GM23248 (cell line): Measurements from ENCODE around the gene CNIH3. TPM values are rescaled to one million over a fixed set of nuclear protein-coding genes. Genes with fewer than 3 reads are reported as not detected.

Experiments used
- DNase-seq: peaks from one replicate; pipeline ENCODE4 v3.0.0-alpha.2; 2015
- H2AFZ ChIP-seq: fragments of 200-600 bp; sonication (generic); 2 replicates; pipeline ENCODE4 v1.6.1; 2016; ENCODE audit warnings: antibody characterized with exemption
- H3F3A ChIP-seq: fragments of 200-600 bp; sonication (generic); 2 replicates; pipeline ENCODE4 v1.6.1; 2016; ENCODE audit warnings: mild to moderate bottlenecking, antibody characterized with exemption, mixed run types; ENCODE audit not compliant: insufficient read depth
- H3K27ac ChIP-seq: fragments of 200-600 bp; sonication (generic); 2 replicates; pipeline ENCODE4 v1.5.1; 2016; ENCODE audit warnings: mild to moderate bottlenecking
- H3K27me3 ChIP-seq: fragments of 200-600 bp; sonication (generic); replicated peaks from 2 replicates; pipeline ENCODE4 v1.6.1; 2016; ENCODE audit warnings: mild to moderate bottlenecking; ENCODE audit not compliant: insufficient read depth
- H3K36me3 ChIP-seq: fragments of 200-600 bp; sonication (generic); 2 replicates; pipeline ENCODE4 v1.6.1; 2016; ENCODE audit warnings: low read depth, mild to moderate bottlenecking
- H3K4me1 ChIP-seq: fragments of 200-600 bp; sonication (generic); 2 replicates; pipeline ENCODE4 v1.6.1; 2016; ENCODE audit warnings: mild to moderate bottlenecking; ENCODE audit not compliant: insufficient read depth
- H3K4me2 ChIP-seq: fragments of 200-600 bp; sonication (generic); one replicate; pipeline ENCODE4 v1.6.1; 2016; ENCODE audit warnings: mild to moderate bottlenecking; ENCODE audit not compliant: unreplicated experiment
- H3K4me3 ChIP-seq: fragments of 200-600 bp; sonication (generic); 2 replicates; pipeline ENCODE4 v1.5.1; 2016; ENCODE audit warnings: mild to moderate bottlenecking
- H3K79me2 ChIP-seq: fragments of 200-600 bp; sonication (generic); 2 replicates; pipeline ENCODE4 v1.6.1; 2016; ENCODE audit warnings: mild to moderate bottlenecking; ENCODE audit not compliant: insufficient read depth
- H3K9ac ChIP-seq: fragments of 200-600 bp; sonication (generic); 2 replicates; pipeline ENCODE4 v1.6.1; 2016; ENCODE audit warnings: mild to moderate bottlenecking
- H3K9me2 ChIP-seq: fragments of 200-600 bp; sonication (generic); 2 replicates; pipeline ENCODE4 v1.6.1; 2016; ENCODE audit warnings: mixed run types, mild to moderate bottlenecking, moderate library complexity; ENCODE audit not compliant: insufficient read depth
- H3K9me3 ChIP-seq: fragments of 200-600 bp; sonication (generic); one replicate; pipeline ENCODE4 v1.6.1; 2017; ENCODE audit warnings: low read depth
- H4K20me1 ChIP-seq: fragments of 200-600 bp; sonication (generic); 2 replicates; pipeline ENCODE4 v1.6.0; 2016; ENCODE audit not compliant: insufficient read depth
- EZH2 ChIP-seq: fragments of 200-600 bp; sonication (generic); IDR thresholded peaks from 2 replicates; pipeline ENCODE4 v1.6.1; 2018; ENCODE audit warnings: antibody characterized with exemption, mild to moderate bottlenecking; ENCODE audit not compliant: insufficient read depth, poor library complexity, severe bottlenecking
- EZH2phosphoT487 ChIP-seq: fragments of 200-600 bp; sonication (generic); IDR thresholded peaks from 2 replicates; pipeline ENCODE4 v1.6.1; 2018; ENCODE audit warnings: antibody characterized with exemption, moderate library complexity, mild to moderate bottlenecking, low read depth; ENCODE audit not compliant: insufficient read depth
- WGBS, 2 experiments: methylation state at CpG; one replicate each; pipeline ENCODE4 v1.1.6; 2015 to 2017; ENCODE audit warnings: low lambda C conversion rate in 2 of 2, low coverage in 1 of 2; ENCODE audit errors: missing lambda C conversion rate in 2 of 2; 5-methylcytosine and 5-hydroxymethylcytosine counted together
- in situ Hi-C: fragments of 300-500 bp; cut with MboI; formaldehyde crosslinking; loops from 2 replicates; pipeline ENCODE4 v1.15.0; 2020
- polyA plus RNA-seq: library from polyadenylated mRNA; unstranded; fragments of >200 nt; fragmentation: Nextera tagmentation; extraction: Ambion mirVana; gene quantifications from 2 replicates; pipeline ENCODE4 v1.2.1, GENCODE V29; 2016
- total RNA-seq: library from RNA; depleted of rRNA; stranded (reverse); fragments of >200 nt; shearing (Covaris generic); gene quantifications from 2 replicates; pipeline ENCODE4 v1.2.3, GENCODE V29; 2014

The CNIH3 gene
- total and polyA plus RNA-seq, 2 experiments from 2014 or later, result 4.7 to 6.4 TPM

DNA sequence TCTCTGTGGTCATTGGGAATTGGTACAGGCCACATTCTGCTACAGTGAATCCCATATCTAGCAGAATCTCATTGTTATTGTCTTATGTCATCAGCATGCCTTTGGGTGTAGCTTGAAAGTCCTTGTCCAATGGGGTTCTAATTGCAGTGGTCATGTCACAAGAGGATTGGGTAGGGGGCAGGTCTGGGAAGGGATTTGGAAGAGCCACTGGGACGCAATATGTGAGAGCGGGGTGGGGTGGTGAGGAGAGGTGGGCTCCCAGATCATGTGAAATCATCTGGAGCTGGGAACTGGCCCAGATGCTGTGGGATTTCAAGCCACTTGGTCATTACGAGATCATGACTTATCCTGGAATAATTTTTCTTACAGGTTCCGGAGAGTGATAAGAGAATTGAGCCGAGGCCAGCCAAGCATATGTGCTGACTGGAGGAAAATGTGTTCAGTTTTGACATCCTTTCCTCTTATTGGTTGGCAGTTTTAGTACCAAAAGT, 16.3 kb downstream of the CNIH3 start:
- in situ Hi-C loops, result no loop called here
- no peaks in the 10 kb centered on the region for H3K9me2 ChIP-seq
- peaks cover 37% of the 10 kb centered on the region for H3K4me1 ChIP-seq
- H3K79me2 ChIP-seq, result 0 out of 2 replicates have a peak, but pooled peaks cover 3% of the 10 kb centered on the region
- no peaks in the 10 kb centered on the region for H3K36me3 ChIP-seq
- no peak overlapping the region for H3K4me3 ChIP-seq
- 56 to 61% methylated on average over 5 of the region's 5 CpGs for WGBS, 2 experiments
- H3K27ac ChIP-seq, result peak overlapping the region; percentile 25
- H3K27me3 ChIP-seq, result no peaks in the 10 kb centered on the region
- no peak overlapping the region for H2AFZ ChIP-seq
- peak overlapping the region; percentile 15 for H3K4me2 ChIP-seq
- H3K9ac ChIP-seq, result no peak overlapping the region
- H3F3A ChIP-seq, result peaks cover 27% of the 10 kb centered on the region
- no peak for TF ChIP-seq EZH2
- TF ChIP-seq EZH2phosphoT487, result no peak
- H4K20me1 ChIP-seq, result no peaks in the 10 kb centered on the region
- DNase-seq, result peak; percentile 79
- H3K9me3 ChIP-seq, result no peaks in the 10 kb centered on the region

DNA sequence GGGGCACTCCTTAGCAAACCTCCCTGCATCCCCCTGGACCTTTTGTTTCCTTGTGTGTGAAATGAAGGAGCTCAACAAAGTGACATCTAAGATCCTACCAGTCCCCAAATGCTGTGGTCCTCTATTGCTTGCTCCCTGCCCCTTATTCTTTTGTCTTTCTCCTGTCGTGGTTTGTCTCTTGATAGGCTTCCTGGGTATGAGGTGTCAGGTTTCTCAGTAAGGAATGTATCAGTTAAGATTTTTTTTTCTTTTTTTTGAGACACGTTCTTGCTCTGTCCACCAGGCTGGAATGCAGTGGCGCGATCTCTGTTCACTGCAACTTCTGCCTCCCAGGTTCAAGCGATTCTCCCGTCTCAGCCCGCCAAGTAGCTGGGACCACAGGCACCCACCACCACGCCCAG, 16.8 kb downstream of the CNIH3 start:
- H3F3A ChIP-seq, result peaks cover 27% of the 10 kb centered on the region
- no peaks in the 10 kb centered on the region for H4K20me1 ChIP-seq
- no peak overlapping the region for H3K27ac ChIP-seq
- no peak overlapping the region for H3K4me2 ChIP-seq
- H3K9me3 ChIP-seq, result no peaks in the 10 kb centered on the region
- H3K4me1 ChIP-seq, result peaks cover 42% of the 10 kb centered on the region
- H2AFZ ChIP-seq, result no peak overlapping the region
- no peaks in the 10 kb centered on the region for H3K36me3 ChIP-seq
- H3K4me3 ChIP-seq, result no peak overlapping the region
- 82 to 84% methylated on average over 8 of the region's 8 CpGs for WGBS, 2 experiments
- H3K27me3 ChIP-seq, result no peaks in the 10 kb centered on the region
- no peaks in the 10 kb centered on the region for H3K9me2 ChIP-seq
- H3K79me2 ChIP-seq, result 0 out of 2 replicates have a peak, but pooled peaks cover 3% of the 10 kb centered on the region
- DNase-seq, result peak; percentile 23
- H3K9ac ChIP-seq, result no peak overlapping the region
- in situ Hi-C loops, result no loop called here
- TF ChIP-seq EZH2phosphoT487 (no peak), EZH2 (no peak)

DNA sequence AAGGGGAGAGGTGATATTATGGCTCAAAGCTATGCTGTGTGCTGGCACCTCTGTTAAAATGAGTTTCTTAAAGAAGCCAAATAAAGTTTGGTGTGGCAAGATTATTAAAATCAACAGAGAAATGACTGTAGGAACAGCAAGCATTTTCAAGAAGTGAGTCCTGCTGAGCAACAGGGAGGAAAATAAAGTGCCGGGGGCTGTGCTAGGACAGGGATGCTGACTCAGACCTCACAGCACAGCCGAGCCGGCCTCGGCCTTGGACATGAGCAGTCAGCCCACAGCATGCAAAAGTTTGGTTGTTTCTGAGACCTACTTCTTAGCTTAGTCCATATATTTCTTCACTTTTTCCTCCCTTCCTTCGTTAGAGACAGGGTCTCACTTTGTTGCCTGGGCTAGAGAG, 19.2 kb downstream of the CNIH3 start:
- Histone ChIP-seq H2AFZ (peak overlapping the region; percentile 43), H3K9ac (peak overlapping the region; percentile 46), H3K79me2 (no peaks in the 10 kb centered on the region), H3F3A (peaks cover 27% of the 10 kb centered on the region), H4K20me1 (no peaks in the 10 kb centered on the region), H3K4me1 (peaks cover 44% of the 10 kb centered on the region), H3K4me2 (peak overlapping the region; percentile 41), H3K9me2 (no peaks in the 10 kb centered on the region), H3K27me3 (no peaks in the 10 kb centered on the region), H3K4me3 (no peak overlapping the region), H3K36me3 (no peaks in the 10 kb centered on the region), H3K27ac (peak overlapping the region; percentile 76), H3K9me3 (no peaks in the 10 kb centered on the region)
- no peak for TF ChIP-seq EZH2
- no peak for TF ChIP-seq EZH2phosphoT487
- in situ Hi-C loops, result no loop called here
- DNase-seq, result peak; percentile 97
- WGBS, 2 experiments, result 12 to 15% methylated on average over 5 of the region's 5 CpGs

- Histone ChIP-seq H3K27ac (peak overlapping the region; percentile 21; the same call in 1 of the 2 replicates), H3K9me2 (no peaks in the 10 kb centered on the region), H3K4me1 (peaks cover 31% of the 10 kb centered on the region), H3K9me3 (no peaks in the 10 kb centered on the region), H3K36me3 (no peaks in the 10 kb centered on the region), H3K9ac (no peak overlapping the region), H4K20me1 (no peaks in the 10 kb centered on the region), H3K4me3 (no peak overlapping the region), H2AFZ (no peak overlapping the region), H3K79me2 (no peaks in the 10 kb centered on the region), H3K4me2 (no peak overlapping the region), H3F3A (peaks cover 18% of the 10 kb centered on the region), H3K27me3 (no peaks in the 10 kb centered on the region)
- 70 to 77% methylated on average over 5 of the region's 5 CpGs for WGBS, 2 experiments
- no peak for TF ChIP-seq EZH2phosphoT487
- in situ Hi-C loops, result no loop called here
- peak; percentile 81 for DNase-seq
These were observed 21.4 kb downstream of the CNIH3 start for GRCh38 chr1:224637515-224637914.

- H3K9me3 ChIP-seq, result no peaks in the 10 kb centered on the region
- no peaks in the 10 kb centered on the region for H3K79me2 ChIP-seq
- H3K9me2 ChIP-seq, result no peaks in the 10 kb centered on the region
- no peak overlapping the region for H3K4me3 ChIP-seq
- no peak for DNase-seq
- no peak for TF ChIP-seq EZH2phosphoT487
- no peak for TF ChIP-seq EZH2
- no peaks in the 10 kb centered on the region for H3K27me3 ChIP-seq
- H3K27ac ChIP-seq, result 0 out of 2 replicates have a peak overlapping the region, but pooled peaks have one; percentile 19
- 92 to 96% methylated on average over 7 of the region's 7 CpGs for WGBS, 2 experiments
- no peaks in the 10 kb centered on the region for H3K36me3 ChIP-seq
- H3F3A ChIP-seq, result peaks cover 18% of the 10 kb centered on the region
- H3K4me2 ChIP-seq, result no peak overlapping the region
- no peaks in the 10 kb centered on the region for H4K20me1 ChIP-seq
- H3K9ac ChIP-seq, result no peak overlapping the region
- in situ Hi-C loops, result no loop called here
- peaks cover 27% of the 10 kb centered on the region for H3K4me1 ChIP-seq
- H2AFZ ChIP-seq, result no peak overlapping the region
These were observed 21.8 kb downstream of the CNIH3 start for GRCh38 chr1:224637936-224638335.
